Calu3 (cell line): ENCODE results near the gene NMNAT2. TPM values are rescaled to one million over a fixed set of nuclear protein-coding genes. Genes with fewer than 3 reads are reported as not detected.

Experiments used
- BruUV-seq: library from RNA; stranded (reverse); fragments of 400-500 nt; replicated peaks from 2 replicates; lab custom pipeline; 2021; lab: Mats Ljungman, UMichigan
- CTCF ChIA-PET: fragments of 300-600 bp; sonication (Branson Sonifier 250); formaldehyde crosslinking; loops from one replicate; lab custom pipeline; 2022; ENCODE audit warnings: antibody characterized with exemption; lab: Charles Lee
- DNase-seq: peaks from one replicate; pipeline ENCODE4 v3.0.0; 2022
- H3K27ac Mint-ChIP-seq: one replicate; pipeline ENCODE4 v1.8.0; 2022; ENCODE audit warnings: mixed read lengths; ENCODE audit not compliant: unreplicated experiment
- H3K27me3 Mint-ChIP-seq: one replicate; pipeline ENCODE4 v1.8.0; 2022; ENCODE audit warnings: mixed read lengths; ENCODE audit not compliant: unreplicated experiment
- H3K36me3 Mint-ChIP-seq: one replicate; pipeline ENCODE4 v1.8.0; 2022; ENCODE audit warnings: mild to moderate bottlenecking, moderate library complexity, mixed read lengths; ENCODE audit not compliant: insufficient read depth, unreplicated experiment
- H3K4me1 Mint-ChIP-seq: one replicate; pipeline ENCODE4 v1.8.0; 2022; ENCODE audit warnings: mild to moderate bottlenecking, low read depth, mixed read lengths; ENCODE audit not compliant: unreplicated experiment
- H3K4me3 Mint-ChIP-seq: one replicate; pipeline ENCODE4 v1.8.0; 2022; ENCODE audit warnings: mild to moderate bottlenecking, low read depth, moderate library complexity, mixed read lengths; ENCODE audit not compliant: unreplicated experiment
- H3K9me3 Mint-ChIP-seq: one replicate; pipeline ENCODE4 v1.8.0; 2022; ENCODE audit warnings: low read depth, mixed read lengths; ENCODE audit not compliant: unreplicated experiment
- CTCF ChIP-seq: fragments of 200-600 bp; IDR thresholded peaks from one replicate; pipeline ENCODE4 v1.8.0; 2022; ENCODE audit warnings: antibody characterized with exemption; ENCODE audit not compliant: unreplicated experiment
- intact Hi-C: fragments of 100-400 bp; cut with micrococcal nuclease; formaldehyde crosslinking; loops from one replicate; pipeline ENCODE4 v1.10.0; 2022; ENCODE audit not compliant: unreplicated experiment
- total RNA-seq: library from RNA; stranded (reverse); gene quantifications from 2 replicates; pipeline ENCODE4 v1.2.3, GENCODE V29; 2022

Gene NMNAT2
- total RNA-seq, 1 experiment from 2014 or later = 0.26 TPM

DNA sequence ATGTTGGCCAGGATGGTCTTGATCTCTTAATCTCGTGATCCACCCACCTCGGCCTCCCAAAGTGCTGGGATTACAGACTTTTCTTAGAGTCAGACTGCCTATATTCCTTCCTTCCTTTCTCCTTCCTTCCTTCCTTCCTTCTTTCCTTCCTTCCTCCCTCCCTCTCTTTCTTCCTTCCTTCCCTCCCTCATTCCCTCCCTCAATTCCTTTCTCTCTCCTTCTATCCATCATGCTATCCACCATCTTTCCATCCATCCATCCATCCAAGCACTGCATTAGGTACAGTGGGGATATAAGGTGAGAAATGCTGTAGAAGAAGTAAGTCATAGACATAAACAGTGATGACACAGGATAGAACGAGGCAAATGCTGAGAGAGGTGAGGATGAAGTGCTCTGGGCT, 218.9 kb downstream of the NMNAT2 start:
- peak overlapping the region; percentile 26 for H3K27ac Mint-ChIP-seq
- intact Hi-C loops = no loop called here
- CTCF ChIA-PET = no interaction called here
- no peak for TF ChIP-seq CTCF
- no peaks in the 10 kb centered on the region for H3K9me3 Mint-ChIP-seq
- no peak for DNase-seq
- peaks cover 88% of the 10 kb centered on the region for H3K36me3 Mint-ChIP-seq
- H3K27me3 Mint-ChIP-seq = no peaks in the 10 kb centered on the region
- H3K4me3 Mint-ChIP-seq = no peak overlapping the region
- BruUV-seq = no TSS peak
- peaks cover 64% of the 10 kb centered on the region for H3K4me1 Mint-ChIP-seq

DNA sequence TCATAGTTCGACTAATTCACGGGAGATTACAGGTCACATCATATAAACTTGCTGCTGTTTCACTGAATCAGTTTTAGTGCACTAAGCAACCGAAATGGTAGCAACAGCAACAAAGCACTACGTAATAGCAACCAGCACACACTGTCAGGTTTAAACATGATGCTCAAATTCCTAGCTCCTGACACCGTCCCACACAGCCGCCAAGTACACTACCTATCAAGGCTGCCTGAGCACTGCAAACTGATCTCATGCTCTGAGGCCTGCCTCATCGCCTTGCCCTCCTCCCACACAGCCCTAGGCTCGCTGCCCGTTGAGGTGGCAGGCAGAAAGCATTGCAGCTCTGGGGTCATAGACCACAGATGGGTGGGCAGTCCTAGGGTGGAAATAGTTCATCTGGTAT, 219.7 kb downstream of the NMNAT2 start:
- CTCF ChIA-PET = no interaction called here
- no peak for TF ChIP-seq CTCF
- Mint-ChIP-seq H3K36me3 (peaks cover 88% of the 10 kb centered on the region), H3K4me3 (no peak overlapping the region), H3K27me3 (no peaks in the 10 kb centered on the region), H3K27ac (no peak overlapping the region), H3K9me3 (no peaks in the 10 kb centered on the region), H3K4me1 (peaks cover 71% of the 10 kb centered on the region)
- no TSS peak for BruUV-seq
- intact Hi-C loops = no loop called here
- no peak for DNase-seq

Other genes with a start within 250 kb of the NMNAT2 start
- gene LAMC2, start 232.1 kb downstream of the NMNAT2 start, total RNA-seq = 498 and 642 TPM in 2 replicates
- 96.3 and 103 TPM in 2 replicates for gene SMG7, start 54.1 kb upstream of the NMNAT2 start, total RNA-seq
- gene NCF2, start 172.1 kb upstream of the NMNAT2 start, total RNA-seq = 5.5 and 8.6 TPM in 2 replicates
- gene ARPC5, start 217.4 kb upstream of the NMNAT2 start, total RNA-seq = 135 and 148 TPM in 2 replicates
- gene APOBEC4, start 234.9 kb upstream of the NMNAT2 start, total RNA-seq = not detected in 2 replicates